Muscle layer of colon (tissue), 2 donors: ENCODE results near the gene LRCH1.

ENCODE experiments used
- H3K27ac ChIP-seq: one replicate; pipeline ENCODE4 v1.7.0; 2013; ENCODE audit warnings: low read depth, mild to moderate bottlenecking, low read length, moderate library complexity
- H3K27me3 ChIP-seq, 2 donors: one replicate each; pipeline ENCODE4 v1.7.0; 2013; ENCODE audit warnings: low read length in 2 of 2, mild to moderate bottlenecking in 2 of 2; ENCODE audit not compliant: insufficient read depth in 2 of 2, control insufficient read depth in 1 of 2
- H3K36me3 ChIP-seq: one replicate; pipeline ENCODE4 v1.7.0; 2013; ENCODE audit warnings: mild to moderate bottlenecking, low read length; ENCODE audit not compliant: insufficient read depth
- H3K4me1 ChIP-seq: one replicate; pipeline ENCODE4 v1.7.0; 2013; ENCODE audit warnings: mild to moderate bottlenecking, low read length; ENCODE audit not compliant: insufficient read depth
- H3K4me3 ChIP-seq, 2 donors: one replicate each; pipeline ENCODE4 v1.7.0; 2013; ENCODE audit warnings: low read length in 2 of 2, low read depth in 1 of 2, mild to moderate bottlenecking in 1 of 2, moderate library complexity in 1 of 2
- H3K9ac ChIP-seq: one replicate; pipeline ENCODE4 v1.7.0; 2013; ENCODE audit warnings: low read length
- H3K9me3 ChIP-seq: one replicate; pipeline ENCODE4 v1.7.0; 2013; ENCODE audit warnings: mild to moderate bottlenecking, low read length
- donor health status: abdominal sarcoma.
- donor health status: Adenocarcinoma of cecum.

The LRCH1 gene

GRCh38 chr13:46562581-46562980 lies 9.6 kb downstream of the LRCH1 start:
- no peaks in the 10 kb centered on the region for H3K27me3 ChIP-seq
- H3K36me3 ChIP-seq = no peaks in the 10 kb centered on the region
- no peaks in the 10 kb centered on the region for H3K9me3 ChIP-seq
- no peak overlapping the region for H3K4me3 ChIP-seq
- no peak overlapping the region for H3K9ac ChIP-seq
- H3K27ac ChIP-seq = no peak overlapping the region
- H3K4me1 ChIP-seq = peaks cover 18% of the 10 kb centered on the region

GRCh38 chr13:46565808-46566750 lies 13.1 kb downstream of the LRCH1 start:
- Histone ChIP-seq H3K27me3 (no peaks in the 10 kb centered on the region), H3K9me3 (no peaks in the 10 kb centered on the region), H3K27ac (no peak overlapping the region), H3K36me3 (no peaks in the 10 kb centered on the region), H3K4me1 (peaks cover 41% of the 10 kb centered on the region), H3K4me3 (no peak overlapping the region), H3K9ac (no peak overlapping the region)

- H3K9me3 ChIP-seq = no peaks in the 10 kb centered on the region
- H3K27me3 ChIP-seq = no peaks in the 10 kb centered on the region
- no peaks in the 10 kb centered on the region for H3K36me3 ChIP-seq
- H3K4me1 ChIP-seq = peaks cover 47% of the 10 kb centered on the region
- no peak overlapping the region for H3K27ac ChIP-seq
- H3K9ac ChIP-seq = no peak overlapping the region
- no peak overlapping the region for H3K4me3 ChIP-seq
These were observed 14.7 kb downstream of the LRCH1 start for GRCh38 chr13:46567671-46568070.

GRCh38 chr13:46569456-46569855 lies 16.5 kb downstream of the LRCH1 start:
- Histone ChIP-seq H3K4me3 (no peak overlapping the region), H3K9me3 (no peaks in the 10 kb centered on the region), H3K9ac (no peak overlapping the region), H3K27me3 (no peaks in the 10 kb centered on the region), H3K27ac (no peak overlapping the region), H3K4me1 (peaks cover 47% of the 10 kb centered on the region), H3K36me3 (no peaks in the 10 kb centered on the region)

GRCh38 chr13:46570273-46570672 lies 17.3 kb downstream of the LRCH1 start:
- no peaks in the 10 kb centered on the region for H3K36me3 ChIP-seq
- no peak overlapping the region for H3K9ac ChIP-seq
- H3K4me1 ChIP-seq = peaks cover 52% of the 10 kb centered on the region
- no peaks in the 10 kb centered on the region for H3K9me3 ChIP-seq
- no peak overlapping the region for H3K4me3 ChIP-seq
- no peak overlapping the region for H3K27ac ChIP-seq
- H3K27me3 ChIP-seq = no peaks in the 10 kb centered on the region

GRCh38 chr13:46571189-46571908 lies 18.4 kb downstream of the LRCH1 start:
- Histone ChIP-seq H3K4me3 (no peak overlapping the region), H3K27ac (no peak overlapping the region), H3K27me3 (no peaks in the 10 kb centered on the region), H3K9me3 (no peaks in the 10 kb centered on the region), H3K9ac (no peak overlapping the region), H3K4me1 (peaks cover 57% of the 10 kb centered on the region), H3K36me3 (no peaks in the 10 kb centered on the region)

GRCh38 chr13:46571909-46572595 lies 19.1 kb downstream of the LRCH1 start:
- H3K9me3 ChIP-seq = no peaks in the 10 kb centered on the region
- H3K27me3 ChIP-seq = no peaks in the 10 kb centered on the region
- H3K4me3 ChIP-seq = no peak overlapping the region
- H3K4me1 ChIP-seq = peaks cover 54% of the 10 kb centered on the region
- no peak overlapping the region for H3K9ac ChIP-seq
- H3K27ac ChIP-seq = no peak overlapping the region
- no peaks in the 10 kb centered on the region for H3K36me3 ChIP-seq

- no peaks in the 10 kb centered on the region for H3K36me3 ChIP-seq
- H3K4me1 ChIP-seq = peaks cover 57% of the 10 kb centered on the region
- H3K27ac ChIP-seq = no peak overlapping the region
- no peak overlapping the region for H3K4me3 ChIP-seq
- H3K9ac ChIP-seq = no peak overlapping the region
- H3K9me3 ChIP-seq = no peaks in the 10 kb centered on the region
- no peaks in the 10 kb centered on the region for H3K27me3 ChIP-seq
These were observed 19.9 kb downstream of the LRCH1 start for GRCh38 chr13:46572752-46573431.

- H3K9ac ChIP-seq = no peak overlapping the region
- H3K4me3 ChIP-seq = no peak overlapping the region
- H3K36me3 ChIP-seq = no peaks in the 10 kb centered on the region
- no peaks in the 10 kb centered on the region for H3K27me3 ChIP-seq
- no peak overlapping the region for H3K27ac ChIP-seq
- no peaks in the 10 kb centered on the region for H3K9me3 ChIP-seq
- peaks cover 59% of the 10 kb centered on the region for H3K4me1 ChIP-seq
These were observed 22.4 kb downstream of the LRCH1 start for GRCh38 chr13:46575301-46575771.

- Histone ChIP-seq H3K36me3 (no peaks in the 10 kb centered on the region), H3K27ac (no peak overlapping the region), H3K9me3 (no peaks in the 10 kb centered on the region), H3K4me1 (peaks cover 56% of the 10 kb centered on the region), H3K4me3 (no peak overlapping the region), H3K27me3 (no peaks in the 10 kb centered on the region), H3K9ac (no peak overlapping the region)
These were observed 22.9 kb downstream of the LRCH1 start for GRCh38 chr13:46575818-46576221.

- H3K27ac ChIP-seq = no peak overlapping the region
- peaks cover 51% of the 10 kb centered on the region for H3K4me1 ChIP-seq
- no peak overlapping the region for H3K9ac ChIP-seq
These were observed 23.8 kb downstream of the LRCH1 start for GRCh38 chr13:46576762-46577161.

More at GRCh38 chr13:46576762-46577161, 23.8 kb downstream of the LRCH1 start:
- H3K27me3 ChIP-seq = no peaks in the 10 kb centered on the region
- no peaks in the 10 kb centered on the region for H3K9me3 ChIP-seq
- no peaks in the 10 kb centered on the region for H3K36me3 ChIP-seq
- no peak overlapping the region for H3K4me3 ChIP-seq
